Adrenal gland (tissue), 12 donors: Measurements from ENCODE around the gene PHF2. TPM values are rescaled to one million over a fixed set of nuclear protein-coding genes. Genes with fewer than 3 reads are reported as not detected.

ENCODE experiments used
- DNase-seq, 7 donors: peaks; one replicate each; pipeline ENCODE4 v3.0.0-alpha.2; 2019 to 2020
- H3K27ac ChIP-seq, 5 donors: fragments of 200-600 bp; sonication (generic) in 4 of 5; 1 replicate in 3 of 5; 2 replicates in 2 of 5; pipeline versions ENCODE4 v1.5.1 to v1.8.0; 2016 to 2020; ENCODE audit warnings: mild to moderate bottlenecking in 1 of 5
- H3K27me3 ChIP-seq: fragments of 200-600 bp; 2 replicates; pipeline ENCODE4 v1.8.0; 2021
- H3K36me3 ChIP-seq, 2 donors: fragments of 200-600 bp; replicated peaks in 1 of 2; 1 replicate in 1 of 2; 2 replicates in 1 of 2; pipeline versions ENCODE4 v1.5.1 to v1.8.0; 2018 to 2022
- H3K4me1 ChIP-seq, 2 donors: fragments of 200-600 bp; replicated peaks in 1 of 2; 1 replicate in 1 of 2; 2 replicates in 1 of 2; pipeline versions ENCODE4 v1.5.1 to v1.8.0; 2018 to 2021
- H3K4me3 ChIP-seq, 4 donors: fragments of 200-600 bp; sonication (generic) in 3 of 4; one replicate each; pipeline ENCODE4 v1.5.1; 2016 to 2018
- H3K9me3 ChIP-seq, 3 donors: fragments of 200-600 bp; sonication (generic) in 1 of 3; replicated peaks in 1 of 3; 1 replicate in 2 of 3; 2 replicates in 1 of 3; pipeline versions ENCODE4 v1.5.1 to v1.8.0; 2016 to 2021
- CTCF ChIP-seq, 6 experiments: fragments of 450-650 bp in 4 of 6; fragments of 200-600 bp in 2 of 6; sonication (generic) in 1 of 6; IDR thresholded peaks; 1 replicate in 5 of 6; 2 replicates in 1 of 6; pipeline versions ENCODE4 v1.5.1 to v1.8.0; 2016 to 2021; ENCODE audit warnings: antibody characterized with exemption in 6 of 6, mild to moderate bottlenecking in 2 of 6, moderate library complexity in 1 of 6
- POLR2A ChIP-seq, 2 donors: fragments of 450-650 bp; IDR thresholded peaks; one replicate each; pipeline ENCODE4 v1.6.1; 2017; ENCODE audit warnings: antibody characterized with exemption in 2 of 2, mild to moderate bottlenecking in 2 of 2, moderate library complexity in 1 of 2
- WGBS, 4 donors: extraction: QIAGEN DNeasy Blood & Tissue Kit in 2 of 4; methylation state at CpG; one replicate each; pipeline versions ENCODE4 v1.1.5 to v1.1.7; 2013 to 2017; 5-methylcytosine and 5-hydroxymethylcytosine counted together
- intact Hi-C, 2 donors: fragments of 100-400 bp; cut with DNase I; formaldehyde crosslinking; loops; one replicate each; pipeline versions ENCODE4 v1.14.1 to v1.15.0; 2022 to 2023
- polyA plus RNA-seq, 3 donors: library from polyadenylated mRNA; stranded (reverse); fragments of 200-250 nt in 2 of 3; fragments of 350-450 nt in 1 of 3; fragmentation: Illumina TruSeq in 1 of 3; extraction: RNeasy Lipid Tissue Mini Kit (QIAGEN cat#74804) in 1 of 3; gene quantifications; one replicate each; pipeline ENCODE4 v1.2.3, GENCODE V29; 2013 to 2014
- total RNA-seq, 9 donors: library from RNA; depleted of rRNA in 4 of 9; stranded (reverse); fragments of >200 nt in 4 of 9; fragments of 120-200 nt in 1 of 9; fragmentation: NEBNext Ultra II Directional in 1 of 9; extraction: Animal tissue kit (Norgen Biotek cat#: 25700) in 1 of 9; gene quantifications; one replicate each; pipeline versions ENCODE4 v1.1.0 to v1.2.4, GENCODE V29; 2013 to 2023
- donor health status: healthy with polysubstance abuse.
- donor health status: Bipolar disorder and iron deficiency.
- donor health status: DM: yes; HTN: yes; CAD: no.
- donor health status: DM: no; HTN: no; CAD: no.
- donor health status: DM: no; HTN: no; CAD: no.
- donor health status: DM: yes; HTN: yes; CAD: no.

PHF2 gene
- total and polyA plus RNA-seq, 12 donors, result 11.0 to 37.6 (median 22.0) TPM

GRCh38 chr9:93566408-93567270 is 9.7 kb upstream of the PHF2 start:
- intact Hi-C loops, result loop anchor here in 1 of 2 donors (5.0 kb wide), 1 partner anchor 114 kb away; the partner anchor contains the start of genes FAM120A and FAM120AOS
- Histone ChIP-seq H3K4me3 (peak overlapping the region in 2 of 4 donors; percentile 52 to 61), H3K27ac (peak overlapping the region; percentile 67 to 96 (median 94)), H3K36me3 (peaks cover 0 to 29% of the 10 kb centered on the region in 2 donors), H3K9me3 (no peaks in the 10 kb centered on the region), H3K4me1 (peaks cover 8 to 11% of the 10 kb centered on the region in 2 donors), H3K27me3 (no peaks in the 10 kb centered on the region)
- peak; percentile 97 to 99 (median 98) for DNase-seq
- WGBS, 4 donors, result 2 to 8% (median 4%) methylated on average over 19 to 69 of the region's 69 CpGs
- TF ChIP-seq CTCF (IDR thresholded peaks at IDR 0.05), result peak; percentile 76 to 97 (median 90)
- peak; percentile 87 to 94 for TF ChIP-seq POLR2A (IDR thresholded peaks at IDR 0.05)

- Histone ChIP-seq H3K4me1 (peaks cover 8 to 11% of the 10 kb centered on the region in 2 donors), H3K4me3 (peak overlapping the region in 2 of 4 donors; percentile 52 to 61), H3K27ac (peak overlapping the region; percentile 67 to 96 (median 94)), H3K27me3 (no peaks in the 10 kb centered on the region), H3K36me3 (peaks cover 0 to 21% of the 10 kb centered on the region in 2 donors), H3K9me3 (no peaks in the 10 kb centered on the region)
- peak in 3 of 7 donors; percentile 36 to 57 (median 51) for DNase-seq
- WGBS, 4 donors, result 46 to 67% (median 59%) methylated on average over 8 to 15 of the region's 15 CpGs
- TF ChIP-seq CTCF (IDR thresholded peaks at IDR 0.05) (no peak), POLR2A (IDR thresholded peaks at IDR 0.05) (no peak)
- intact Hi-C loops, result loop anchor here in 1 of 2 donors (5.0 kb wide), 1 partner anchor 115 kb away; the partner anchor contains the start of genes FAM120A and FAM120AOS
Measured at GRCh38 chr9:93567271-93567959, 9.0 kb upstream of the PHF2 start.

GRCh38 chr9:93568169-93568568 is 8.2 kb upstream of the PHF2 start:
- 94 to 97% (median 94%) methylated on average over 5 of the region's 5 CpGs for WGBS, 4 donors
- Histone ChIP-seq H3K36me3 (peaks cover 0 to 14% of the 10 kb centered on the region in 2 donors), H3K27me3 (no peaks in the 10 kb centered on the region), H3K9me3 (no peaks in the 10 kb centered on the region), H3K27ac (no peak overlapping the region), H3K4me1 (peaks cover 8 to 11% of the 10 kb centered on the region in 2 donors), H3K4me3 (no peak overlapping the region)
- DNase-seq, result peak in 2 of 7 donors; percentile 14 to 22
- TF ChIP-seq CTCF (IDR thresholded peaks at IDR 0.05) (no peak), POLR2A (IDR thresholded peaks at IDR 0.05) (no peak)
- intact Hi-C loops, result loop anchor here in 1 of 2 donors (5.0 kb wide), 1 partner anchor 116 kb away; the partner anchor contains the start of genes FAM120A and FAM120AOS
